ENCODE results near the gene ARSG. TPM values are rescaled to one million over a fixed set of nuclear protein-coding genes. Genes with fewer than 3 reads are reported as not detected.
"Not testable (repeated sequence)": the region's sequence is repeated elsewhere in the genome, so short reads cannot be mapped to it uniquely, and the experiment has no call there.

The ARSG gene
- total and polyA plus RNA-seq, 3 experiments from 2014 or later = 7.0 to 9.5 (median 7.7) TPM

DNA sequence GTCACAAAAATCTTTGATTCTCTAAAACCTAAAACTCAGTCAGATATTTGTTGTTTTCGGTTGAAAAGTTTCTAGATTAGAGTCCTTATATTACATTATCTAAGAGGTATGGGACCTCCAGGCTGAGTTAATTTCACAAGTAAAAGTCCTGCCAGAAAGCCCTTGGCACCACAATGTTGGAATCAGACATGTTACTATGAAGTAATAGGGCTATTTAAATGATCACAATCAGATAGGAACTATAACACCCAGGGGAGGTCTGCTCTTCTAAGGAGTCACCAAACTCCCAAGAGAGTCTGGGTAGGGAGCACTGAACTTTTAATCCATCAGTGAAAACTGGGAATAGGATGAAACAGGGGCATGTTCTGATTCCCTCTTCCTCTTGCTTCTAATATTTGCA, 111.8 kb downstream of the ARSG start:
- H3K27me3 ChIP-seq (ENCODE audit: insufficient read depth, low read length, poor library complexity, severe bottlenecking) = no peaks in the 10 kb centered on the region
- Mint-ChIP-seq H3K27me3 (no peaks in the 10 kb centered on the region), H3K36me3 (peaks cover 16 to 35% (median 20%) of the 10 kb centered on the region in 3 donors), H3K4me1 (peaks cover 16 to 20% (median 20%) of the 10 kb centered on the region in 3 donors), H3K9me3 (peaks cover 13 to 34% (median 24%) of the 10 kb centered on the region in 5 donors), H3K4me3 (no peak overlapping the region), H3K27ac (peak overlapping the region in 1 of 8 donors; percentile 37)
- H3K4me1 ChIP-seq (ENCODE audit: insufficient read depth, low read length) = peaks cover 24% of the 10 kb centered on the region
- no peaks in the 10 kb centered on the region for H3K9me3 ChIP-seq (ENCODE audit: low read length)
- CTCF ChIA-PET = no interaction called here
- POLR2A ChIA-PET = no interaction called here
- no peak overlapping the region for H3K4me3 ChIP-seq (ENCODE audit: low read length)
- no peak overlapping the region for H3K27ac ChIP-seq (ENCODE audit: low read depth, low read length)
- DNase-seq = no peak
- no peaks in the 10 kb centered on the region for H3K36me3 ChIP-seq (ENCODE audit: insufficient read depth, low read length)

DNA sequence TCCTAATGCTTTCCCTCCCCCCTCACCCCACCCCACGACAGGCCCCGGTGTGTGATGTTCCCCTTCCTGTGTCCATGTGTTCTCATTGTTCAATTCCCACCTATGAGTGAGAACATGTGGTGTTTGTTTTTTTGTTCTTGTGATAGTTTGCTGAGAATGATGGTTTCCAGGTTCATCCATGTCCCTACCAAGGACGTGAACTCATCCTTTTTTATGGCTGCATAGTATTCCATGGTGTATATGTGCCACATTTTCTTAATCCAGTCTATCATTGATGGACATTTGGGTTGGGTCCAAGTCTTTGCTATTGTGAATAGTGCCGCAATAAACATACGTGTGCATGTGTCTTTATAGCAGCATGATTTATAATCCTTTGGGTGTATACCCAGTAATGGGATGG, 112.5 kb downstream of the ARSG start:
- POLR2A ChIA-PET; H3K4me3 Mint-ChIP-seq; H3K27me3 ChIP-seq (ENCODE audit: insufficient read depth, low read length, poor library complexity, severe bottlenecking); H3K9me3 ChIP-seq (ENCODE audit: low read length); DNase-seq; H3K27me3 Mint-ChIP-seq; CTCF ChIA-PET; H3K4me3 ChIP-seq (ENCODE audit: low read length); H3K36me3 ChIP-seq (ENCODE audit: insufficient read depth, low read length); H3K27ac Mint-ChIP-seq; H3K27ac ChIP-seq (ENCODE audit: low read depth, low read length): not testable (repeated sequence)
- H3K9me3 Mint-ChIP-seq = peaks cover 13 to 34% (median 24%) of the 10 kb centered on the region in 5 donors
- peaks cover 16 to 35% (median 20%) of the 10 kb centered on the region in 3 donors for H3K36me3 Mint-ChIP-seq
- peaks cover 12 to 15% (median 14%) of the 10 kb centered on the region in 3 donors for H3K4me1 Mint-ChIP-seq
- H3K4me1 ChIP-seq (ENCODE audit: insufficient read depth, low read length) = peaks cover 17% of the 10 kb centered on the region

- H3K27me3 Mint-ChIP-seq; H3K36me3 ChIP-seq (ENCODE audit: insufficient read depth, low read length); H3K27ac ChIP-seq (ENCODE audit: low read depth, low read length); H3K27me3 ChIP-seq (ENCODE audit: insufficient read depth, low read length, poor library complexity, severe bottlenecking); H3K4me3 Mint-ChIP-seq; H3K4me3 ChIP-seq (ENCODE audit: low read length); H3K4me1 Mint-ChIP-seq; DNase-seq; H3K4me1 ChIP-seq (ENCODE audit: insufficient read depth, low read length); H3K9me3 ChIP-seq (ENCODE audit: low read length): not testable (repeated sequence)
- Mint-ChIP-seq H3K9me3 (peaks cover 13 to 35% (median 29%) of the 10 kb centered on the region in 5 donors), H3K27ac (peak overlapping the region in 1 of 8 donors; percentile 2), H3K36me3 (peaks cover 16 to 35% (median 20%) of the 10 kb centered on the region in 3 donors)
- CTCF ChIA-PET = interaction anchor here (0.7 to 1.7 kb wide), 3 partner anchors 8 to 55 kb away, joined by 3 read pairs; no protein-coding TSS in a partner anchor
- POLR2A ChIA-PET = interaction anchor here (0.6 to 0.7 kb wide), 2 partner anchors 17 to 89 kb away, joined by 3 read pairs; no protein-coding TSS in a partner anchor
Measured at GRCh38 chr17:68407656-68408055, 116.4 kb downstream of the ARSG start.

- H3K27ac ChIP-seq (ENCODE audit: low read depth, low read length); H3K9me3 Mint-ChIP-seq; H3K36me3 ChIP-seq (ENCODE audit: insufficient read depth, low read length); H3K27me3 ChIP-seq (ENCODE audit: insufficient read depth, low read length, poor library complexity, severe bottlenecking); H3K4me1 ChIP-seq (ENCODE audit: insufficient read depth, low read length); H3K27me3 Mint-ChIP-seq; H3K9me3 ChIP-seq (ENCODE audit: low read length): not testable (repeated sequence)
- H3K4me1 Mint-ChIP-seq = peaks cover 21 to 27% (median 26%) of the 10 kb centered on the region in 3 donors
- CTCF ChIA-PET = interaction anchor here (1.0 to 1.1 kb wide), 2 partner anchors 17 to 134 kb away, joined by 3 to 5 read pairs; no protein-coding TSS in a partner anchor
- H3K4me3 ChIP-seq (ENCODE audit: low read length) = peak overlapping the region; percentile 54
- H3K4me3 Mint-ChIP-seq = peak overlapping the region; percentile 86 to 98 (median 97)
- POLR2A ChIA-PET = interaction anchor here (0.7 to 1.9 kb wide), 2 partner anchors 123 to 237 kb away, joined by 8 to 12 read pairs; partner anchors contain the start of genes ARSG and SLC16A6
- H3K27ac Mint-ChIP-seq = peak overlapping the region; percentile 77 to 98 (median 95)
- peaks cover 2 to 11% (median 3%) of the 10 kb centered on the region in 3 donors for H3K36me3 Mint-ChIP-seq
- DNase-seq = peak; percentile 46 to 78 (median 64)
Measured at GRCh38 chr17:68413597-68414560, 122.6 kb downstream of the ARSG start.

- peak overlapping the region; percentile 54 for H3K4me3 ChIP-seq (ENCODE audit: low read length)
- not testable (repeated sequence) for H3K4me1 ChIP-seq (ENCODE audit: insufficient read depth, low read length); H3K9me3 ChIP-seq (ENCODE audit: low read length); H3K27me3 ChIP-seq (ENCODE audit: insufficient read depth, low read length, poor library complexity, severe bottlenecking); H3K36me3 ChIP-seq (ENCODE audit: insufficient read depth, low read length); H3K9me3 Mint-ChIP-seq; H3K27ac ChIP-seq (ENCODE audit: low read depth, low read length); H3K27me3 Mint-ChIP-seq
- POLR2A ChIA-PET = interaction anchor here (1.9 kb wide), 1 partner anchor 124 kb away, joined by 12 read pairs; the partner anchor contains the start of genes ARSG and SLC16A6
- peak in 2 of 5 donors; percentile 14 to 68 for DNase-seq
- H3K4me3 Mint-ChIP-seq = peak overlapping the region; percentile 86 to 98 (median 97)
- CTCF ChIA-PET = interaction anchor here (1.1 kb wide), 1 partner anchor 135 kb away, joined by 3 read pairs; no protein-coding TSS in a partner anchor
- H3K36me3 Mint-ChIP-seq = peaks cover 4 to 11% (median 8%) of the 10 kb centered on the region in 3 donors
- H3K27ac Mint-ChIP-seq = peak overlapping the region; percentile 1 to 98 (median 95)
- peaks cover 21 to 27% (median 26%) of the 10 kb centered on the region in 3 donors for H3K4me1 Mint-ChIP-seq
Measured at GRCh38 chr17:68414901-68415300, 123.6 kb downstream of the ARSG start.

DNA sequence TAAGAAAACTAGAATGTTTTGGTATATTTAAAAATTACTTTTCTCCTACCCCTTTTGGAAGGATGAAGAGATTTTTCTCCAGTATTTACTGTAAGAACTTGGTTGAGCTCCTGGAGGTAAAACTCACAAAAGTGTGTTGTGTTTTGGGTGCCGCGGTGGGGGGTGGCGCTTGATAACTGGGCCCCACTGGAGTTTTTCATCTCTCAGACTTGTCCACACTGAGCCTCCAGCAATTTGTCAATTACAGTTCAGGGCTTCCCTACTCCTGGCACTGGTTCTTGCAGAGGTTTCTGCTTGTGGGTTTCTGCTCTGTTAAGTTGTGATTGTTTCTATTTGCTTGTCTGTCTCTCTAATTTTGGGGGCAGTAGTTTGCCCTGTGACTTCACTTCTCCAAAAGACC, 126.0 kb downstream of the ARSG start:
- peaks cover 0 to 7% (median 2%) of the 10 kb centered on the region in 5 donors for H3K9me3 Mint-ChIP-seq
- Histone ChIP-seq H3K36me3 (ENCODE audit: insufficient read depth, low read length) (peaks cover 6% of the 10 kb centered on the region), H3K4me1 (ENCODE audit: insufficient read depth, low read length) (peaks cover 7% of the 10 kb centered on the region), H3K27ac (ENCODE audit: low read depth, low read length) (no peak overlapping the region), H3K9me3 (ENCODE audit: low read length) (no peaks in the 10 kb centered on the region), H3K27me3 (ENCODE audit: insufficient read depth, low read length, poor library complexity, severe bottlenecking) (no peaks in the 10 kb centered on the region), H3K4me3 (ENCODE audit: low read length) (no peak overlapping the region)
- ChIA-PET CTCF (interaction anchor here (1.7 to 1.9 kb wide), 2 partner anchors 18 to 126 kb away, joined by 3 to 6 read pairs; partner anchors contain the start of genes ARSG and SLC16A6), POLR2A (no interaction called here)
- H3K27me3 Mint-ChIP-seq = no peaks in the 10 kb centered on the region
- no peak overlapping the region for H3K27ac Mint-ChIP-seq
- no peak overlapping the region for H3K4me3 Mint-ChIP-seq
- peaks cover 8 to 25% (median 17%) of the 10 kb centered on the region in 3 donors for H3K36me3 Mint-ChIP-seq
- H3K4me1 Mint-ChIP-seq = peaks cover 21 to 27% (median 26%) of the 10 kb centered on the region in 3 donors
- DNase-seq = no peak

DNA sequence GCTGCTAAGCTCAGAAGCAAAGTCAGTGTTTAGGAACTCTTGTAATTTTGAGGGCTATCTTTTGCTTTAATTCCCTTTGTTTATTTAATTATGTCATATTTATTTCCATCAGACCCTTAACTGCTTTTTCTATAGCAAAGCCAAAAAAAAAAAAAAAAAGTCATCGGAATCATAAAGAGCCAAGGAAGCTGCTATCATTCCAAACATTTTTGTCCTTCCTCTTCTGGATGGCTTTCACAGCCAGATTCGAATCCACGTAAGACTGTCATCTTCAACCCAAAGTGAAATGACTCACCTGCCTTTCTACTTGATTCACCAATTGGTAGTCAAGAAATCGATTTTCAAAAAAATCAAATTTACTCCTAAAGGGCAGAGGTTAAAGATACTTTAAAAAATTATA, 127.6 kb downstream of the ARSG start:
- Mint-ChIP-seq H3K27ac (no peak overlapping the region), H3K9me3 (peaks cover 0 to 7% (median 2%) of the 10 kb centered on the region in 5 donors), H3K4me1 (peaks cover 20 to 26% (median 24%) of the 10 kb centered on the region in 3 donors), H3K36me3 (peaks cover 8 to 32% (median 17%) of the 10 kb centered on the region in 3 donors), H3K4me3 (no peak overlapping the region), H3K27me3 (no peaks in the 10 kb centered on the region)
- Histone ChIP-seq H3K4me1 (ENCODE audit: insufficient read depth, low read length) (peaks cover 7% of the 10 kb centered on the region), H3K4me3 (ENCODE audit: low read length) (no peak overlapping the region), H3K27ac (ENCODE audit: low read depth, low read length) (no peak overlapping the region), H3K9me3 (ENCODE audit: low read length) (no peaks in the 10 kb centered on the region), H3K36me3 (ENCODE audit: insufficient read depth, low read length) (peaks cover 6% of the 10 kb centered on the region), H3K27me3 (ENCODE audit: insufficient read depth, low read length, poor library complexity, severe bottlenecking) (no peaks in the 10 kb centered on the region)
- DNase-seq = no peak
- ChIA-PET POLR2A (no interaction called here), CTCF (interaction anchor here (1.1 to 1.2 kb wide), 2 partner anchors 9 to 39 kb away, joined by 3 to 4 read pairs; partner anchors contain the start of gene WIPI1)
